Measurements from ENCODE around the gene KRTAP2-1.
"Not testable (repeated sequence)": the region's sequence is repeated elsewhere in the genome, so short reads cannot be mapped to it uniquely, and the experiment has no call there.

KRTAP2-1 gene

GRCh38 chr17:41046735-41047465 lies at the start of gene KRTAP2-1:
Gene KRTAP2-1 (minus strand): TSS chr17:41047316. CDS start chr17:41047267, 49 bp downstream.
- DNase-seq, result not testable (repeated sequence)

- no peak for DNase-seq
Observed at GRCh38 chr17:41096055-41096454, 48.9 kb upstream of the KRTAP2-1 start.

GRCh38 chr17:41088760-41089352 lies 41.7 kb upstream of the KRTAP2-1 start:
- DNase-seq, result not testable (repeated sequence)

- DNase-seq, result not testable (repeated sequence)
Observed at GRCh38 chr17:41084100-41084856, 37.2 kb upstream of the KRTAP2-1 start, which contains the start of gene KRTAP4-7. Gene KRTAP4-7 (plus strand): TSS chr17:41084150. CDS start chr17:41084207, 57 bp downstream.

- DNase-seq, result not testable (repeated sequence)
Observed at GRCh38 chr17:41083427-41083826, 36.3 kb upstream of the KRTAP2-1 start.

- no peak for DNase-seq
Observed at GRCh38 chr17:41082626-41083025, 35.5 kb upstream of the KRTAP2-1 start.

GRCh38 chr17:41076788-41077187 lies 29.7 kb upstream of the KRTAP2-1 start:
- DNase-seq, result no peak

GRCh38 chr17:41073676-41074075 lies 26.6 kb upstream of the KRTAP2-1 start:
- no peak for DNase-seq

GRCh38 chr17:41071606-41072360 lies 24.7 kb upstream of the KRTAP2-1 start:
- DNase-seq, result no peak

- DNase-seq, result no peak
Observed at GRCh38 chr17:41069031-41069430, 21.9 kb upstream of the KRTAP2-1 start.

GRCh38 chr17:41067281-41067680 lies 20.2 kb upstream of the KRTAP2-1 start:
- no peak for DNase-seq

- no peak for DNase-seq
Observed at GRCh38 chr17:41065829-41066624, 18.9 kb upstream of the KRTAP2-1 start, which contains the start of gene KRTAP2-4. Gene KRTAP2-4 (minus strand): TSS chr17:41065879. CDS start chr17:41065845, 34 bp downstream.

- not testable (repeated sequence) for DNase-seq
Observed at GRCh38 chr17:41065016-41065689, 18.0 kb upstream of the KRTAP2-1 start.

- DNase-seq, result no peak
Observed at GRCh38 chr17:41064301-41064700, 17.2 kb upstream of the KRTAP2-1 start.

- DNase-seq, result no peak
Observed at GRCh38 chr17:41063449-41063848, 16.3 kb upstream of the KRTAP2-1 start.

- no peak for DNase-seq
Observed at GRCh38 chr17:41061964-41062363, 14.8 kb upstream of the KRTAP2-1 start.

GRCh38 chr17:41060052-41060604 lies 13.0 kb upstream of the KRTAP2-1 start, which contains the start of gene KRTAP2-3:
Gene KRTAP2-3 (minus strand): TSS chr17:41060114. CDS start chr17:41060050, 64 bp downstream.
- no peak for DNase-seq

GRCh38 chr17:41059276-41060051 lies 12.3 kb upstream of the KRTAP2-1 start:
- DNase-seq, result not testable (repeated sequence)

- DNase-seq, result no peak
Observed at GRCh38 chr17:41058741-41059140, 11.6 kb upstream of the KRTAP2-1 start.

- DNase-seq, result no peak
Observed at GRCh38 chr17:41057547-41057946, 10.4 kb upstream of the KRTAP2-1 start.

All from NCI-H1092 (cell line).